ENCODE data around the gene PLD3. TPM values are rescaled to one million over a fixed set of nuclear protein-coding genes. Genes with fewer than 3 reads are reported as not detected.

The PLD3 gene
- total RNA-seq, 3 donors from 2014 or later = 120 to 158 (median 120) TPM

DNA sequence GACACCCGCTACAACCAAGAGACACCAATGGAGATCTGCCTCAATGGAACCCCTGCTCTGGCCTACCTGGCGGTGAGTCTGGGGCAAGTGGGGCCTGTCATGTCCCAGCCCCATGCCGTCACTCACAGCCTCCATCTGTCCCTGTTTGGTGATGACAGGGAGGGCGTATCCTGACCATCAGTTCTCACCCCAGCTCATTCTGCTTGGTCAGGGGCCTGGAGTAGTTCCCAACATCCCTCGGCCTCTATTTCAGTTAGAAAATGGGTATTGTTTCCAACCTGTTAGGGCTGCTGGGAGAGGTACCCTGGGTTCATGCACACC is 23.3 kb downstream of the PLD3 start:
- intact Hi-C loops (cut with DNase I, micrococcal nuclease) = no loop called here
- ATAC-seq (no peak), DNase-seq (no peak)
- H3K9me3 ChIP-seq = no peaks in the 10 kb centered on the region
- H3K36me3 ChIP-seq (ENCODE audit: low read depth) = no peaks in the 10 kb centered on the region
- TF ChIP-seq, protein P1, sequence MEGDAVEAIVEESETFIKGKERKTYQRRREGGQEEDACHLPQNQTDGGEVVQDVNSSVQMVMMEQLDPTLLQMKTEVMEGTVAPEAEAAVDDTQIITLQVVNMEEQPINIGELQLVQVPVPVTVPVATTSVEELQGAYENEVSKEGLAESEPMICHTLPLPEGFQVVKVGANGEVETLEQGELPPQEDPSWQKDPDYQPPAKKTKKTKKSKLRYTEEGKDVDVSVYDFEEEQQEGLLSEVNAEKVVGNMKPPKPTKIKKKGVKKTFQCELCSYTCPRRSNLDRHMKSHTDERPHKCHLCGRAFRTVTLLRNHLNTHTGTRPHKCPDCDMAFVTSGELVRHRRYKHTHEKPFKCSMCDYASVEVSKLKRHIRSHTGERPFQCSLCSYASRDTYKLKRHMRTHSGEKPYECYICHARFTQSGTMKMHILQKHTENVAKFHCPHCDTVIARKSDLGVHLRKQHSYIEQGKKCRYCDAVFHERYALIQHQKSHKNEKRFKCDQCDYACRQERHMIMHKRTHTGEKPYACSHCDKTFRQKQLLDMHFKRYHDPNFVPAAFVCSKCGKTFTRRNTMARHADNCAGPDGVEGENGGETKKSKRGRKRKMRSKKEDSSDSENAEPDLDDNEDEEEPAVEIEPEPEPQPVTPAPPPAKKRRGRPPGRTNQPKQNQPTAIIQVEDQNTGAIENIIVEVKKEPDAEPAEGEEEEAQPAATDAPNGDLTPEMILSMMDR (IDR thresholded peaks at IDR 0.05) = no peak
- no peaks in the 10 kb centered on the region for H3K4me1 ChIP-seq (ENCODE audit: low read depth)
- H3K4me3 ChIP-seq = no peak overlapping the region

DNA sequence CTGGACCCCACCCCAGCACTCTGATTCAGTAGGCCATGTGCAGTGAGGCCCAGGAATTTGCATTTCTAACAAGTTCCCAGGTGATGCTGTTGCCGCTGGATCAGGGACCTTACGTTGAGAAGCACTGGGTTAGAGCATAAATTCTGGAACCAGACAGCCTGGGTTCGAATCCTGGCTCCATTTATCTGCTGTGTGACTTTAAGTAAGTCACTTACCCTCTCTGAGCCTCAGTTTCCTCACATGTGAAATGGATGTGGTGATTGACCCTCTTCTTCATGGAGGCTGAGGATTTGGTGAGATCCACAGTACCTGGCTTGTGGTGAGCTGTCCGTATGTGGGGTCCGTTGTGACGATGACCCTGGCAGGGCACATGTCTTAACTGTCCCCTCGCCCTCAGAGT is 25.6 kb downstream of the PLD3 start:
- TF ChIP-seq, protein P1 (IDR thresholded peaks at IDR 0.05) = no peak
- Histone ChIP-seq H3K36me3 (ENCODE audit: low read depth) (no peaks in the 10 kb centered on the region), H3K4me3 (no peak overlapping the region), H3K4me1 (ENCODE audit: low read depth) (no peaks in the 10 kb centered on the region), H3K9me3 (no peaks in the 10 kb centered on the region)
- ATAC-seq (no peak), DNase-seq (no peak)
- intact Hi-C loops (cut with DNase I, micrococcal nuclease) = no loop called here

DNA sequence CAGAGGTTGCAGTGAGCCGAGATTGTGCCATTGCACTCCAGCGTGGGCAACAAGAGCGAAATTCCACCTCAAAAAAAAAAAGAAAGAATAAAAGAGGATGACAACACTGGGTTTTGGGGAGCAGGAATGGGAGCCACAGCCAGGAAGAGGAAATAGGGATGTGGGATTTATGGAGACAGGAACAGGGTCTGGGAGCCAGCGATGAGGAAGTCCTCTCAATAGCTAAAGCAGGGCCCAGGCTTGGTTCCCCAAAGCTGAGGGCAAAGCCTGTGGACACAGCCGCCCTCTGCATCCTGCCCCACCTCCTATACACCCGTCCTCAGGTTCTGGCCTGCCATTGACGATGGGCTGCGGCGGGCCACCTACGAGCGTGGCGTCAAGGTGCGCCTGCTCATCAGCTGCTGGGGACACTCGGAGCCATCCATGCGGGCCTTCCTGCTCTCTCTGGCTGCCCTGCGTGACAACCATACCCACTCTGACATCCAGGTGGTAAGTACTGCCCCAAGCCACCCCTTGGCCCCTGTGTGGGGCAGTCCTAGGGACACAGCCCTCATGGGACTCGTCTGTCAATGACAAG is 27.9 kb downstream of the PLD3 start:
- TF ChIP-seq, protein P1 (IDR thresholded peaks at IDR 0.05) = no peak
- no peak overlapping the region for H3K4me3 ChIP-seq
- DNase-seq (no peak), ATAC-seq (no peak)
- H3K9me3 ChIP-seq = no peaks in the 10 kb centered on the region
- intact Hi-C loops (cut with DNase I, micrococcal nuclease) = no loop called here
- no peaks in the 10 kb centered on the region for H3K4me1 ChIP-seq (ENCODE audit: low read depth)
- no peaks in the 10 kb centered on the region for H3K36me3 ChIP-seq (ENCODE audit: low read depth)

DNA sequence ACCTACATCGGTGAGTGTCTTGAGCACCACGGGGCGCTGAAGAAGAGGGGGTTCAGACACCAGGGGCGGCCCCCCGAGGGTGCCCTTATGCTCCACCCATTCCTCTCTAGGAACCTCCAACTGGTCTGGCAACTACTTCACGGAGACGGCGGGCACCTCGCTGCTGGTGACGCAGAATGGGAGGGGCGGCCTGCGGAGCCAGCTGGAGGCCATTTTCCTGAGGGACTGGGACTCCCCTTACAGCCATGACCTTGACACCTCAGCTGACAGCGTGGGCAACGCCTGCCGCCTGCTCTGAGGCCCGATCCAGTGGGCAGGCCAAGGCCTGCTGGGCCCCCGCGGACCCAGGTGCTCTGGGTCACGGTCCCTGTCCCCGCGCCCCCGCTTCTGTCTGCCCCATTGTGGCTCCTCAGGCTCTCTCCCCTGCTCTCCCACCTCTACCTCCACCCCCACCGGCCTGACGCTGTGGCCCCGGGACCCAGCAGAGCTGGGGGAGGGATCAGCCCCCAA is 29.4 kb downstream of the PLD3 start:
- no peaks in the 10 kb centered on the region for H3K4me1 ChIP-seq (ENCODE audit: low read depth)
- TF ChIP-seq, protein P1 (IDR thresholded peaks at IDR 0.05) = no peak
- DNase-seq (no peak), ATAC-seq (no peak)
- H3K9me3 ChIP-seq = no peaks in the 10 kb centered on the region
- intact Hi-C loops (cut with DNase I, micrococcal nuclease) = no loop called here
- H3K36me3 ChIP-seq (ENCODE audit: low read depth) = no peaks in the 10 kb centered on the region
- H3K4me3 ChIP-seq = no peak overlapping the region

DNA sequence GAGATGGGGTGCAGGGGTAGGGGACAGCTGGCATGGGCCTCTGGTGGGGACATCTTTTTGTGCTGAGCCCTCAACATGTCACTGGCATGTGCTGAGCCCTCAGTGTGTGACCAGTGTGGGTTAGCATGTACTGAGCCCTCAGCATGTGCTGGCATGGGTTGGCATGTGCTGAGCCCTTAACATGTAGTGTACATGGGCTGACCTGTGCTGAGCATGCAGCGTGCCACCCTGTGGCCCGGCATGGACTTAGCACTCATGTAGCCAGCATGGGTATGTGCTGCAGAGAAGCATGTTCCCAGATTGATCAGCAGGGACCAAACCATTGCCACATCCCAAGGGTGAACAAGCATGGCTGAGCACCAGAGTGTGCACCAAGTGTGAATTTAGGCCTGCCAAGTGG is 30.0 kb downstream of the PLD3 start:
- no peaks in the 10 kb centered on the region for H3K4me1 ChIP-seq (ENCODE audit: low read depth)
- no peaks in the 10 kb centered on the region for H3K36me3 ChIP-seq (ENCODE audit: low read depth)
- intact Hi-C loops (cut with DNase I, micrococcal nuclease) = no loop called here
- DNase-seq (no peak), ATAC-seq (no peak)
- TF ChIP-seq, protein P1 (IDR thresholded peaks at IDR 0.05) = no peak
- no peaks in the 10 kb centered on the region for H3K9me3 ChIP-seq
- H3K4me3 ChIP-seq = no peak overlapping the region
